Measurements from ENCODE around the gene TMEM208.

- TF ChIP-seq MYC (IDR thresholded peaks at IDR 0.05; ENCODE audit: low read depth, low read length) (no peak), POLR2A (IDR thresholded peaks at IDR 0.05; ENCODE audit: extremely low read depth, insufficient read length) (no peak), MAX (IDR thresholded peaks at IDR 0.05; ENCODE audit: low read depth, low read length) (no peak)
- TF ChIP-seq, protein P1, sequence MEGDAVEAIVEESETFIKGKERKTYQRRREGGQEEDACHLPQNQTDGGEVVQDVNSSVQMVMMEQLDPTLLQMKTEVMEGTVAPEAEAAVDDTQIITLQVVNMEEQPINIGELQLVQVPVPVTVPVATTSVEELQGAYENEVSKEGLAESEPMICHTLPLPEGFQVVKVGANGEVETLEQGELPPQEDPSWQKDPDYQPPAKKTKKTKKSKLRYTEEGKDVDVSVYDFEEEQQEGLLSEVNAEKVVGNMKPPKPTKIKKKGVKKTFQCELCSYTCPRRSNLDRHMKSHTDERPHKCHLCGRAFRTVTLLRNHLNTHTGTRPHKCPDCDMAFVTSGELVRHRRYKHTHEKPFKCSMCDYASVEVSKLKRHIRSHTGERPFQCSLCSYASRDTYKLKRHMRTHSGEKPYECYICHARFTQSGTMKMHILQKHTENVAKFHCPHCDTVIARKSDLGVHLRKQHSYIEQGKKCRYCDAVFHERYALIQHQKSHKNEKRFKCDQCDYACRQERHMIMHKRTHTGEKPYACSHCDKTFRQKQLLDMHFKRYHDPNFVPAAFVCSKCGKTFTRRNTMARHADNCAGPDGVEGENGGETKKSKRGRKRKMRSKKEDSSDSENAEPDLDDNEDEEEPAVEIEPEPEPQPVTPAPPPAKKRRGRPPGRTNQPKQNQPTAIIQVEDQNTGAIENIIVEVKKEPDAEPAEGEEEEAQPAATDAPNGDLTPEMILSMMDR (IDR thresholded peaks at IDR 0.05; ENCODE audit: low read depth, low read length): no peak
These were observed 25.9 kb downstream of the TMEM208 start for GRCh38 chr16:67252609-67253497.
